ENCODE data around the gene KCND3. TPM values are rescaled to one million over a fixed set of nuclear protein-coding genes. Genes with fewer than 3 reads are reported as not detected.

Gene KCND3
- total and polyA plus RNA-seq, 8 donors, result 2.5 to 18.6 (median 6.9) TPM

DNA sequence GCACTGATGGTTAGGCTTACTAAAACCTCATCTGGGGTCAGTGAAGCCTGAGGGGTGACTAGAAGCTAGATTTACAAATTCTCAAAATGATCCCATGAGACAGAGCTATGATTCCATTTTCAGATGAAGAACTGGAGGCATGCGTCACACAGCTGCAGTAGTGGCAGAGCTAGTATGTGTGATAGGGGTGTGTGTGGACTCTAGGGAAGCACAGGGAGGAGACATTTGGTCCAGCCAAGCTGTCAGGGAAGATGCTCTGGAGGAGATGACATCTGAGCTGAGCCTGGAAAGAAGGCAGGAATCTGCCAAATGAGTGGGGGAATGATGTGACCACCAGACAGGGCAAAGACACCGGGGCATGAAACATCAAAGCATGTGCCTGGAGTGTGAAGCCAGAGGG, 12.0 kb upstream of the KCND3 start:
- no peaks in the 10 kb centered on the region for H3K4me1 ChIP-seq
- TF ChIP-seq, protein P1, sequence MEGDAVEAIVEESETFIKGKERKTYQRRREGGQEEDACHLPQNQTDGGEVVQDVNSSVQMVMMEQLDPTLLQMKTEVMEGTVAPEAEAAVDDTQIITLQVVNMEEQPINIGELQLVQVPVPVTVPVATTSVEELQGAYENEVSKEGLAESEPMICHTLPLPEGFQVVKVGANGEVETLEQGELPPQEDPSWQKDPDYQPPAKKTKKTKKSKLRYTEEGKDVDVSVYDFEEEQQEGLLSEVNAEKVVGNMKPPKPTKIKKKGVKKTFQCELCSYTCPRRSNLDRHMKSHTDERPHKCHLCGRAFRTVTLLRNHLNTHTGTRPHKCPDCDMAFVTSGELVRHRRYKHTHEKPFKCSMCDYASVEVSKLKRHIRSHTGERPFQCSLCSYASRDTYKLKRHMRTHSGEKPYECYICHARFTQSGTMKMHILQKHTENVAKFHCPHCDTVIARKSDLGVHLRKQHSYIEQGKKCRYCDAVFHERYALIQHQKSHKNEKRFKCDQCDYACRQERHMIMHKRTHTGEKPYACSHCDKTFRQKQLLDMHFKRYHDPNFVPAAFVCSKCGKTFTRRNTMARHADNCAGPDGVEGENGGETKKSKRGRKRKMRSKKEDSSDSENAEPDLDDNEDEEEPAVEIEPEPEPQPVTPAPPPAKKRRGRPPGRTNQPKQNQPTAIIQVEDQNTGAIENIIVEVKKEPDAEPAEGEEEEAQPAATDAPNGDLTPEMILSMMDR (IDR thresholded peaks at IDR 0.05), result no peak
- ATAC-seq (no peak), FAIRE-seq (no peak), DNase-seq (no peak)
- WGBS, 2 donors, result 85% methylated on average over 2 of the region's 2 CpGs
- no peak overlapping the region for H3K27ac ChIP-seq
- H3K27me3 ChIP-seq, result no peaks in the 10 kb centered on the region
- no peaks in the 10 kb centered on the region for H3K36me3 ChIP-seq
- H3K9me3 ChIP-seq, result no peaks in the 10 kb centered on the region
- intact Hi-C loops (cut with DNase I), result no loop called here
- no peak overlapping the region for H3K4me3 ChIP-seq

DNA sequence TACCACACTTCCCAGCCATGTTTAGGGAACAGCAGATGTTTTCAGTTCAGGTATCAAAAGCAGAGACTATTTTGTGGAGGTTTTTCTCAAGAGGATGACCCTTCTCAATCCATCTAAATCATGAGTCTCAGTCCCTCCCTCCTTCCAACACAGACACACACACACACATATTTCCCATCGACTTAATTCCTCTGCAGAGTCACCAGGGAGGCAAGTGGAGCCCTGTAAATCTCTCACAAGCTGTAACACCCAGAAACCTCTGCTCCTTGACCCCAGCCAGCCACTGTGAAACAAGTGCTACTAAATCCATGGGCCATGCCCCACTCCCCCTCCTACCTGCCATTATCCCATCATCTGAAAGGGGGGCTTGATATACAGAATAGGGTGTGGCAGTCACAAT, 10.6 kb upstream of the KCND3 start:
- H3K9me3 ChIP-seq, result no peaks in the 10 kb centered on the region
- no peak for DNase-seq
- TF ChIP-seq, protein P1 (IDR thresholded peaks at IDR 0.05), result no peak
- H3K4me3 ChIP-seq, result no peak overlapping the region
- H3K27ac ChIP-seq, result no peak overlapping the region
- no peak for ATAC-seq
- H3K36me3 ChIP-seq, result no peaks in the 10 kb centered on the region
- H3K27me3 ChIP-seq, result no peaks in the 10 kb centered on the region
- intact Hi-C loops (cut with DNase I), result no loop called here
- WGBS, 2 donors, result 36 to 48% methylated on average over 1 of the region's 1 CpG
- FAIRE-seq, result no peak
- no peaks in the 10 kb centered on the region for H3K4me1 ChIP-seq

DNA sequence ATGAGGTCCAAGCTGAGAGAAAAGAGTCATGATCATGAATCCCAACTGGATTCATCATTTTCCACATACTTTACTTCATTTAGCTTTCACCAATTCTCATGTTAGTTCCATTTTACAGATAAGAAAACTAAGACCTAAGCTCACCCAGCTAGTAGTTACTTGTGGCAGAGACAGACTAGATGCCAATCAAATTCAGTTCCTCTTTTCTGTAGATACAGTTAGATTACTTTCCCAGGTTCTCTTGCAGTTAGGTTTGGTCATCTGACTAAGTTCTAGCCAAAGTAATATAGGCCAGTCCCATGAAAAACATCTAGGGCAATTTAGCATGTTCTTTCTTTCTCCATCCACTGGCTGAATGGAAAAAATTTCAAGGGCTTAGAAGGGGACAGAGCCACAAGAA, 8.9 kb upstream of the KCND3 start:
- intact Hi-C loops (cut with DNase I), result no loop called here
- FAIRE-seq (no peak), DNase-seq (no peak), ATAC-seq (no peak)
- Histone ChIP-seq H3K27ac (no peak overlapping the region), H3K36me3 (no peaks in the 10 kb centered on the region), H3K27me3 (no peaks in the 10 kb centered on the region), H3K4me3 (no peak overlapping the region), H3K9me3 (no peaks in the 10 kb centered on the region), H3K4me1 (no peaks in the 10 kb centered on the region)
- TF ChIP-seq, protein P1 (IDR thresholded peaks at IDR 0.05), result no peak

DNA sequence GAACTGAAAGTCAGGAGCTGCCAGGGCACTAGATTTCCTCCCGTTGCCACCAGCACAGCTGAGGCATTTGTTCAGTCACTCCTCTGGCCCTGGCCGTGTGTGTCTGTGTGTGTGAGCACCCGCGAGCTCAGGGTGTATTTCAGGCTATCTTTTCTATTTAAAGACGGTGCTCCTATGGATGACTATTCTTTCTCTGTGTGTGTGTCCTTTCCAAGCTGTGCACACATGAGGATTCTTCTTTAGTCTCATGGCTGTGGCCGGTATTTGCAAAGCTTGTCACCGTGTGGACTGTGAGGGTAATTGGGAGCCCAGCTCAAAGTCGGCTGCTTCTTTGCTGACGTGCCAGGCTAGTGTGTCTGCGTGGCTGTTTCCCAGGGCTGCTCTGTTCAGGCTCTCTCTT, 3.0 kb upstream of the KCND3 start:
- 79 to 83% methylated on average over 10 of the region's 10 CpGs for WGBS, 2 donors
- ATAC-seq (no peak), DNase-seq (no peak), FAIRE-seq (no peak)
- Histone ChIP-seq H3K27me3 (no peaks in the 10 kb centered on the region), H3K9me3 (no peaks in the 10 kb centered on the region), H3K4me3 (no peak overlapping the region), H3K27ac (no peak overlapping the region), H3K4me1 (peaks cover 0 to 3% (median 0%) of the 10 kb centered on the region in 3 donors), H3K36me3 (no peaks in the 10 kb centered on the region)
- TF ChIP-seq, protein P1 (IDR thresholded peaks at IDR 0.05), result no peak
- intact Hi-C loops (cut with DNase I), result no loop called here

DNA sequence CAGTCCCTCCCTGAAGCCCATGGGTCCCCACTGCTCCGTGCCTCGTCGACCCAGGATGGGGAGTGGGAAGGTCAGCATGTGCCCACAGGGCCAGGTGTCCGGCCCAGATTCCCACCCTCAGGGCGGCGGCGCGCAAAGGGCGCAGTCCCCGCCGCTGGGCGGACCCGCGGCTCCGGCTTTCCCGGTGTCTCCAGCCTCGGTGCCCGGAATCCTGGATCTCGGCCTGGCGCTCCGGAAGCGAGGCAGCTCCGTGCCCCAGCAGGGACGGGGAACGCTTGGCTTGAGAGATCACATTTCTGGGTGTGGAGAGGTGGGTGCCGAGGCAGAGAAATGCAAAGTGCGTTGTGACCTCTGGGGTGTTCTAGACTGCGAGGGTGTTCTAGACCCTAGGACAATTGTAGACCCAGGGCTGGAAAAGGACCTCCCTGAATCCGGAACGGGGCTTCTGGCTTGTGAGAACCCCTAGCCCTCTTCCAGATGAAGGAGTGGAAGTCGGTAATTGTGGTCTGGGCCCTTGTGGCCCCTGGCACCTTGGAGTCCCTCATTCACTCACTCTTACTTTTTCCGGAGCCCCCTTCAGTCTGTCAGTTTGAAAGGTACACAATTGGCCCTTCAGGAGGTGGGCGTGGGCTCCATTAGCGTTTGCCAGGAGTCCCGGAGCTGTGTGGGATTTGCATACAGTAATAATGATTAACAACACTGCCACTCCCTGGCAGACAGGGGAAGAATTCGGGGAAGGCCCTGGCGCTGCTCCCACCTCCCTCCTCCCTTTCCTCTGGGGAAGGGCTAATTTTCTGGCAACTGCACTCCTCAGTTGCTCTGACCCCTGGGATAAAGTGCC, 1.6 kb upstream of the KCND3 start:
- Histone ChIP-seq H3K4me1 (peaks cover 0 to 3% (median 0%) of the 10 kb centered on the region in 3 donors), H3K9me3 (no peaks in the 10 kb centered on the region), H3K27ac (peak overlapping the region in 2 of 4 donors; percentile 78 to 79), H3K4me3 (peak overlapping the region; percentile 40 to 72 (median 51)), H3K27me3 (no peaks in the 10 kb centered on the region), H3K36me3 (no peaks in the 10 kb centered on the region)
- DNase-seq, result peak; percentile 83 to 89 (median 86)
- intact Hi-C loops (cut with DNase I), result no loop called here
- no peak for FAIRE-seq
- peak; percentile 79 to 90 (median 84) for ATAC-seq
- TF ChIP-seq, protein P1 (IDR thresholded peaks at IDR 0.05), result peak in 1 of 4 donors; percentile 12
- 0 to 1% methylated on average over 37 of the region's 37 CpGs for WGBS, 2 donors

All from pancreas (tissue), 10 donors.